Astrocyte (in vitro differentiated cells and primary cell): ENCODE results near the gene SH3BP1. TPM values are rescaled to one million over a fixed set of nuclear protein-coding genes. Genes with fewer than 3 reads are reported as not detected.

Source experiments
- DNase-seq: peaks from one replicate; pipeline ENCODE4 v3.0.0-alpha.2; 2010; ENCODE audit warnings: low read depth
- FAIRE-seq: peaks from 2 replicates; lab custom pipeline; 2011; peaks lifted over from hg19 to GRCh38; lab: Jason Lieb, UNC
- H2AFZ ChIP-seq: 2 replicates; pipeline ENCODE4 v1.6.0; 2012; ENCODE audit warnings: low read depth, low read length, inconsistent platforms
- H3K27ac ChIP-seq: 2 replicates; pipeline ENCODE4 v1.5.1; 2011; ENCODE audit warnings: low read depth, low read length, inconsistent platforms
- H3K27me3 ChIP-seq: 2 replicates; pipeline ENCODE4 v1.6.0; 2011; ENCODE audit warnings: low read length, inconsistent platforms; ENCODE audit not compliant: insufficient read depth
- H3K36me3 ChIP-seq: 2 replicates; pipeline ENCODE4 v1.5.1; 2011; ENCODE audit warnings: low read length, inconsistent platforms; ENCODE audit not compliant: insufficient read depth
- H3K4me1 ChIP-seq: 2 replicates; pipeline ENCODE4 v1.5.1; 2011; ENCODE audit warnings: low read length, inconsistent platforms; ENCODE audit not compliant: insufficient read depth
- H3K4me2 ChIP-seq: 2 replicates; pipeline ENCODE4 v1.6.0; 2012; ENCODE audit warnings: low read length, inconsistent platforms
- H3K4me3 ChIP-seq: 2 replicates; pipeline ENCODE4 v1.5.1; 2011; ENCODE audit warnings: low read depth, mild to moderate bottlenecking, low read length, inconsistent platforms; ENCODE audit not compliant: insufficient read depth
- H3K79me2 ChIP-seq: 2 replicates; pipeline ENCODE4 v1.6.0; 2012; ENCODE audit warnings: mild to moderate bottlenecking, low read length, inconsistent platforms; ENCODE audit not compliant: insufficient read depth
- H3K9ac ChIP-seq: 2 replicates; pipeline ENCODE4 v1.6.0; 2012; ENCODE audit warnings: mild to moderate bottlenecking, low read length, inconsistent platforms
- H3K9me3 ChIP-seq: 2 replicates; pipeline ENCODE4 v1.5.1; 2012; ENCODE audit warnings: low read depth, mild to moderate bottlenecking, low read length, inconsistent platforms; ENCODE audit not compliant: insufficient read depth
- H4K20me1 ChIP-seq: 2 replicates; pipeline ENCODE4 v1.6.0; 2012; ENCODE audit warnings: low read length, inconsistent platforms; ENCODE audit not compliant: insufficient read depth
- H3K27ac Mint-ChIP-seq: one replicate; pipeline ENCODE4 v1.8.0; 2021; ENCODE audit warnings: mild to moderate bottlenecking, mixed read lengths; ENCODE audit not compliant: unreplicated experiment
- H3K27me3 Mint-ChIP-seq: one replicate; pipeline ENCODE4 v1.8.0; 2021; ENCODE audit warnings: low read depth, mixed read lengths; ENCODE audit not compliant: unreplicated experiment
- H3K36me3 Mint-ChIP-seq: one replicate; pipeline ENCODE4 v1.8.0; 2021; ENCODE audit warnings: low read depth, mixed read lengths; ENCODE audit not compliant: unreplicated experiment
- H3K4me1 Mint-ChIP-seq: one replicate; pipeline ENCODE4 v1.8.0; 2021; ENCODE audit warnings: low read depth, mixed read lengths; ENCODE audit not compliant: unreplicated experiment
- H3K4me3 Mint-ChIP-seq: one replicate; pipeline ENCODE4 v1.8.0; 2021; ENCODE audit warnings: mild to moderate bottlenecking, moderate library complexity, mixed read lengths; ENCODE audit not compliant: unreplicated experiment
- H3K9me3 Mint-ChIP-seq: one replicate; pipeline ENCODE4 v1.8.0; 2021; ENCODE audit warnings: mild to moderate bottlenecking, mixed read lengths; ENCODE audit not compliant: unreplicated experiment
- EZH2 ChIP-seq: IDR thresholded peaks from 2 replicates; pipeline ENCODE4 v1.6.1; 2012; ENCODE audit warnings: mild to moderate bottlenecking, low read length, inconsistent platforms; ENCODE audit not compliant: insufficient read depth
- total RNA-seq: library from RNA; stranded (reverse); gene quantifications from 2 replicates; pipeline ENCODE4 v1.2.1, GENCODE V29; 2021
- TF ChIP-seq, protein P1 (sequence below): IDR thresholded peaks from 2 replicates; pipeline ENCODE4 v1.5.1; 2011; ENCODE audit warnings: low read depth, mild to moderate bottlenecking, inconsistent platforms, low read length, moderate library complexity; ENCODE audit not compliant: insufficient read depth

Gene SH3BP1
- total RNA-seq, 1 donor from 2014 or later = 26.5 TPM

DNA sequence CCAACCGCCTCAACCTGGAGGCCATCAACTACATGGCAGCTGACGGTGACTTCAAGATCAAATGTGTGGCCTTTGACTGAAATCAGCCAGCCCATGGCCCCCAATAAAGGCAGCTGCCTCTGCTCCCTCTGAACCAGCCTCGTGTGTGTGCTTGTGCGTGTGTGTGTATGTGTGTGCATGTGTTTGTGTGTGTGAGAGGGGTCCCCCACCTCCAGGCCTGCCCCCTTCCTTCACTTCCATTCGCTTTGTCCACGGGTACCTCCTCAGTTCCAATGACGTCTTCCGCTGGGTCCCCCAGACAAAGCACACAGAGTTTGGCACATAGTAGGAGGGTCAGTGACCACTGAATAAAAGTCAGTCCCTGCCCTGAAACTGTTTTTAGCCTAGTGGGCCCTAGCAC lies 40.2 kb downstream of the SH3BP1 start:
- H3K4me3 ChIP-seq = no peak overlapping the region
- H3K27me3 Mint-ChIP-seq = no peaks in the 10 kb centered on the region
- peaks cover 2% of the 10 kb centered on the region for H3K36me3 Mint-ChIP-seq

GRCh38 chr22:37680191-37680851 lies 40.9 kb downstream of the SH3BP1 start:
- peak overlapping the region; percentile 31 for H3K4me2 ChIP-seq
- Mint-ChIP-seq H3K27me3 (no peaks in the 10 kb centered on the region), H3K27ac (no peak overlapping the region), H3K36me3 (peaks cover 2% of the 10 kb centered on the region), H3K9me3 (no peaks in the 10 kb centered on the region), H3K4me3 (no peak overlapping the region), H3K4me1 (peaks cover 13% of the 10 kb centered on the region)
- FAIRE-seq = no peak
- H3K27ac ChIP-seq = no peak overlapping the region
- H3K9me3 ChIP-seq = no peaks in the 10 kb centered on the region
- no peak for TF ChIP-seq EZH2
- TF ChIP-seq, protein P1, sequence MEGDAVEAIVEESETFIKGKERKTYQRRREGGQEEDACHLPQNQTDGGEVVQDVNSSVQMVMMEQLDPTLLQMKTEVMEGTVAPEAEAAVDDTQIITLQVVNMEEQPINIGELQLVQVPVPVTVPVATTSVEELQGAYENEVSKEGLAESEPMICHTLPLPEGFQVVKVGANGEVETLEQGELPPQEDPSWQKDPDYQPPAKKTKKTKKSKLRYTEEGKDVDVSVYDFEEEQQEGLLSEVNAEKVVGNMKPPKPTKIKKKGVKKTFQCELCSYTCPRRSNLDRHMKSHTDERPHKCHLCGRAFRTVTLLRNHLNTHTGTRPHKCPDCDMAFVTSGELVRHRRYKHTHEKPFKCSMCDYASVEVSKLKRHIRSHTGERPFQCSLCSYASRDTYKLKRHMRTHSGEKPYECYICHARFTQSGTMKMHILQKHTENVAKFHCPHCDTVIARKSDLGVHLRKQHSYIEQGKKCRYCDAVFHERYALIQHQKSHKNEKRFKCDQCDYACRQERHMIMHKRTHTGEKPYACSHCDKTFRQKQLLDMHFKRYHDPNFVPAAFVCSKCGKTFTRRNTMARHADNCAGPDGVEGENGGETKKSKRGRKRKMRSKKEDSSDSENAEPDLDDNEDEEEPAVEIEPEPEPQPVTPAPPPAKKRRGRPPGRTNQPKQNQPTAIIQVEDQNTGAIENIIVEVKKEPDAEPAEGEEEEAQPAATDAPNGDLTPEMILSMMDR = no peak
- H3K27me3 ChIP-seq = no peaks in the 10 kb centered on the region
- DNase-seq = no peak
- H2AFZ ChIP-seq = no peak overlapping the region
- H3K36me3 ChIP-seq = peaks cover 17% of the 10 kb centered on the region
- no peak overlapping the region for H3K4me3 ChIP-seq
- H3K79me2 ChIP-seq = peaks cover 28% of the 10 kb centered on the region
- H4K20me1 ChIP-seq = peaks cover 55% of the 10 kb centered on the region
- H3K9ac ChIP-seq = no peak overlapping the region
- peaks cover 20% of the 10 kb centered on the region for H3K4me1 ChIP-seq

More for the DNA sequence above, 40.2 kb downstream of the SH3BP1 start:
- Histone ChIP-seq H3K9ac (peak overlapping the region; percentile 4), H4K20me1 (peaks cover 55% of the 10 kb centered on the region), H3K4me2 (peak overlapping the region; percentile 31), H3K27ac (no peak overlapping the region), H3K36me3 (peaks cover 17% of the 10 kb centered on the region), H2AFZ (no peak overlapping the region), H3K27me3 (no peaks in the 10 kb centered on the region), H3K79me2 (peaks cover 28% of the 10 kb centered on the region), H3K4me1 (peaks cover 25% of the 10 kb centered on the region), H3K9me3 (no peaks in the 10 kb centered on the region)
- Mint-ChIP-seq H3K9me3 (no peaks in the 10 kb centered on the region), H3K27ac (no peak overlapping the region), H3K4me3 (no peak overlapping the region), H3K4me1 (peaks cover 13% of the 10 kb centered on the region)
- TF ChIP-seq, protein P1 = no peak
- FAIRE-seq (no peak), DNase-seq (no peak)

- H3K27ac Mint-ChIP-seq = no peak overlapping the region
- Histone ChIP-seq H3K9me3 (no peaks in the 10 kb centered on the region), H3K9ac (no peak overlapping the region), H2AFZ (no peak overlapping the region), H3K4me1 (peaks cover 20% of the 10 kb centered on the region), H3K27ac (no peak overlapping the region), H3K27me3 (no peaks in the 10 kb centered on the region), H4K20me1 (peaks cover 50% of the 10 kb centered on the region), H3K36me3 (peaks cover 17% of the 10 kb centered on the region), H3K4me3 (no peak overlapping the region), H3K79me2 (peaks cover 22% of the 10 kb centered on the region), H3K4me2 (peak overlapping the region; percentile 3)
- TF ChIP-seq, protein P1 = no peak
- no peak for TF ChIP-seq EZH2
- FAIRE-seq = no peak
- H3K27me3 Mint-ChIP-seq = no peaks in the 10 kb centered on the region
- H3K9me3 Mint-ChIP-seq = no peaks in the 10 kb centered on the region
- peak; percentile 55 for DNase-seq
- H3K4me1 Mint-ChIP-seq = peaks cover 13% of the 10 kb centered on the region
- H3K36me3 Mint-ChIP-seq = peaks cover 2% of the 10 kb centered on the region
- H3K4me3 Mint-ChIP-seq = no peak overlapping the region
These were observed 41.5 kb downstream of the SH3BP1 start for GRCh38 chr22:37681001-37681424.
